Stimulated activated CD4-positive, alpha-beta T cell treated with anti-CD3 and anti-CD28 coated beads, Interleukin-4, amount 100 ng/mL, for 1 hour (primary cell): Measurements from ENCODE around the gene ALK.

Experiments used
- DNase-seq: peaks from one replicate; pipeline ENCODE4 v3.0.0-alpha.2; 2020

Gene ALK

GRCh38 chr2:29207352-29208148, 713.8 kb downstream of the ALK start:
- DNase-seq: no peak

- DNase-seq: no peak
These were observed 714.4 kb downstream of the ALK start for GRCh38 chr2:29206941-29207340.

GRCh38 chr2:29202819-29203495, 718.4 kb downstream of the ALK start:
- DNase-seq: no peak

GRCh38 chr2:29201979-29202378, 719.4 kb downstream of the ALK start:
- no peak for DNase-seq

GRCh38 chr2:29196792-29197788, 724.3 kb downstream of the ALK start:
- DNase-seq: peak; percentile 77

GRCh38 chr2:29195796-29196195, 725.6 kb downstream of the ALK start:
- no peak for DNase-seq

GRCh38 chr2:29193681-29194080, 727.7 kb downstream of the ALK start:
- no peak for DNase-seq

- DNase-seq: no peak
These were observed 728.3 kb downstream of the ALK start for GRCh38 chr2:29193111-29193510.

GRCh38 chr2:29192526-29192925, 728.9 kb downstream of the ALK start:
- DNase-seq: no peak

- DNase-seq: no peak
These were observed 729.6 kb downstream of the ALK start for GRCh38 chr2:29191817-29192216.

- no peak for DNase-seq
These were observed 732.3 kb downstream of the ALK start for GRCh38 chr2:29189052-29189451.

- no peak for DNase-seq
These were observed 733.5 kb downstream of the ALK start for GRCh38 chr2:29187926-29188325.

- no peak for DNase-seq
These were observed 734.6 kb downstream of the ALK start for GRCh38 chr2:29186817-29187216.

GRCh38 chr2:29184531-29184930, 736.9 kb downstream of the ALK start:
- DNase-seq: no peak

GRCh38 chr2:29182920-29183319, 738.5 kb downstream of the ALK start:
- no peak for DNase-seq

- no peak for DNase-seq
These were observed 739.1 kb downstream of the ALK start for GRCh38 chr2:29182334-29182733.

- DNase-seq: no peak
These were observed 746.0 kb downstream of the ALK start for GRCh38 chr2:29175338-29175737.

- no peak for DNase-seq
These were observed 746.4 kb downstream of the ALK start for GRCh38 chr2:29174937-29175336.

GRCh38 chr2:29166242-29167039, 754.9 kb downstream of the ALK start:
- DNase-seq: no peak

GRCh38 chr2:29165362-29166241, 755.8 kb downstream of the ALK start:
- no peak for DNase-seq

- no peak for DNase-seq
These were observed 757.1 kb downstream of the ALK start for GRCh38 chr2:29164091-29164846.
